Measurements from ENCODE around the gene AKTIP.

DNA sequence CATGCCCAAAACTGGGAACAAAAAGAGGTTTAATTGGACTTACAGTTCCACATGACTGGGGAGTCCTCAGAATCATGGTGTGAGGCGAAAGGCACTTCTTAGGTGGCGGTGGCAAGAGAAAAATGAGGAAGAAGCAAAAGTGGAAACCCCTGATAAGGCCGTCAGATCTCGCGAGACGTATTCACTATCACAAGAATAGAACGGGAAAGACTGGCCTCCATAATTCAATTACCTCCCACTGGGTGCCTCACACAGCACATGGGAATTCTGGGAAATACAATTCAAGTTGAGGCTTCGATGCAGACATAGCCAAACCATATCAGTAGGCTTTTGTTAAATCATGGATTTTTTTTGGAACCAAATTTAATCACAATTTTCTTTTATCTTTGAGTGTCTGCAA, 44.4 kb downstream of the AKTIP start:
- TF ChIP-seq POLR2AphosphoS5 (IDR thresholded peaks at IDR 0.05) (no peak), EZH2 (IDR thresholded peaks at IDR 0.05; ENCODE audit: borderline replicate concordance, insufficient read depth, low read length, poor library complexity, severe bottlenecking) (no peak), EP300 (conservative IDR thresholded peaks at IDR 0.05; ENCODE audit: poor library complexity, severe bottlenecking) (no peak)
- TF ChIP-seq, protein P1, sequence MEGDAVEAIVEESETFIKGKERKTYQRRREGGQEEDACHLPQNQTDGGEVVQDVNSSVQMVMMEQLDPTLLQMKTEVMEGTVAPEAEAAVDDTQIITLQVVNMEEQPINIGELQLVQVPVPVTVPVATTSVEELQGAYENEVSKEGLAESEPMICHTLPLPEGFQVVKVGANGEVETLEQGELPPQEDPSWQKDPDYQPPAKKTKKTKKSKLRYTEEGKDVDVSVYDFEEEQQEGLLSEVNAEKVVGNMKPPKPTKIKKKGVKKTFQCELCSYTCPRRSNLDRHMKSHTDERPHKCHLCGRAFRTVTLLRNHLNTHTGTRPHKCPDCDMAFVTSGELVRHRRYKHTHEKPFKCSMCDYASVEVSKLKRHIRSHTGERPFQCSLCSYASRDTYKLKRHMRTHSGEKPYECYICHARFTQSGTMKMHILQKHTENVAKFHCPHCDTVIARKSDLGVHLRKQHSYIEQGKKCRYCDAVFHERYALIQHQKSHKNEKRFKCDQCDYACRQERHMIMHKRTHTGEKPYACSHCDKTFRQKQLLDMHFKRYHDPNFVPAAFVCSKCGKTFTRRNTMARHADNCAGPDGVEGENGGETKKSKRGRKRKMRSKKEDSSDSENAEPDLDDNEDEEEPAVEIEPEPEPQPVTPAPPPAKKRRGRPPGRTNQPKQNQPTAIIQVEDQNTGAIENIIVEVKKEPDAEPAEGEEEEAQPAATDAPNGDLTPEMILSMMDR (IDR thresholded peaks at IDR 0.05; ENCODE audit: poor library complexity, severe bottlenecking) = no peak

All from neural cell (in vitro differentiated cells).